GM12874 (cell line): ENCODE data around the gene NRROS.
A peak's percentile ranks its signal among the peaks of the same experiment; 100 is the strongest.

Experiments used
- CTCF ChIP-seq: IDR thresholded peaks from 2 replicates; pipeline ENCODE4 v1.5.1; 2011; ENCODE audit warnings: low read depth, mild to moderate bottlenecking, control low read depth, low read length, moderate library complexity; ENCODE audit not compliant: insufficient read depth

NRROS gene

GRCh38 chr3:196666001-196666867 is 26.7 kb downstream of the NRROS start:
- no peak for TF ChIP-seq CTCF

GRCh38 chr3:196667056-196667825 is 27.7 kb downstream of the NRROS start:
- no peak for TF ChIP-seq CTCF

- TF ChIP-seq CTCF = no peak
These were observed 30.8 kb downstream of the NRROS start for GRCh38 chr3:196670339-196670738.

- TF ChIP-seq CTCF = no peak
These were observed 34.1 kb downstream of the NRROS start for GRCh38 chr3:196673632-196674031.

- no peak for TF ChIP-seq CTCF
These were observed 37.9 kb downstream of the NRROS start for GRCh38 chr3:196677353-196677752.

GRCh38 chr3:196677931-196678330 is 38.4 kb downstream of the NRROS start:
- TF ChIP-seq CTCF = no peak

GRCh38 chr3:196684548-196685407 is 45.3 kb downstream of the NRROS start:
- TF ChIP-seq CTCF = peak; percentile 68
